Panc1 (cell line): ENCODE data around the gene EPYC. TPM values are rescaled to one million over a fixed set of nuclear protein-coding genes. Genes with fewer than 3 reads are reported as not detected.
A peak's percentile ranks its signal among the peaks of the same experiment; 100 is the strongest.

Experiments used
- ATAC-seq: fragments of 200-7000 bp; cut with Tn5 transposase; 2 replicates; pipeline ENCODE4 v1.9.1; 2020; ENCODE audit warnings: mild to moderate bottlenecking, moderate library complexity
- BruUV-seq: library from RNA; stranded (reverse); fragments of 400-500 nt; replicated peaks from 2 replicates; lab custom pipeline; 2021; lab: Mats Ljungman, UMichigan
- CTCF ChIA-PET: fragments of 300-600 bp; sonication (Branson Sonifier 250); formaldehyde crosslinking; loops from one replicate; lab custom pipeline; 2022; ENCODE audit warnings: antibody characterized with exemption; lab: Charles Lee
- POLR2A ChIA-PET: fragments of 300-600 bp; sonication (Branson Sonifier 250); formaldehyde crosslinking; loops from one replicate; lab custom pipeline; 2022; ENCODE audit warnings: antibody characterized with exemption; lab: Charles Lee
- DNase-seq: peaks from one replicate; pipeline ENCODE4 v3.0.0-alpha.2; 2010; ENCODE audit warnings: low read depth, low spot score
- H3K27ac ChIP-seq: 2 replicates; pipeline ENCODE4 v1.5.1; 2011; ENCODE audit warnings: mild to moderate bottlenecking, low read length, inconsistent platforms
- H3K27me3 ChIP-seq: fragments of 200-500 bp; sonication (Bioruptor generic); 2 replicates; pipeline ENCODE4 v1.6.0; 2014; ENCODE audit warnings: low read length, inconsistent platforms; ENCODE audit not compliant: control insufficient read depth, insufficient read depth
- H3K36me3 ChIP-seq: fragments of 200-500 bp; sonication (Bioruptor generic); 2 replicates; pipeline ENCODE4 v1.5.1; 2014; ENCODE audit warnings: inconsistent platforms, mild to moderate bottlenecking, low read length, moderate library complexity; ENCODE audit not compliant: control insufficient read depth, insufficient read depth
- H3K4me1 ChIP-seq: 2 replicates; pipeline ENCODE4 v1.5.1; 2011; ENCODE audit warnings: inconsistent platforms, mild to moderate bottlenecking, low read length, moderate library complexity; ENCODE audit not compliant: control insufficient read depth, insufficient read depth
- H3K4me3 ChIP-seq, 2 experiments: 2 replicates each; pipeline ENCODE4 v1.5.1; 2011 to 2012; ENCODE audit warnings: low read depth in 2 of 2, low read length in 2 of 2, mild to moderate bottlenecking in 2 of 2, inconsistent platforms in 1 of 2, moderate library complexity in 1 of 2
- H3K9me3 ChIP-seq: fragments of 200-500 bp; sonication (Bioruptor generic); 2 replicates; pipeline ENCODE4 v1.5.1; 2014; ENCODE audit warnings: low read depth, mild to moderate bottlenecking, inconsistent platforms, low read length, moderate library complexity; ENCODE audit not compliant: control insufficient read depth, insufficient read depth
- POLR2AphosphoS5 ChIP-seq: IDR thresholded peaks from 2 replicates; pipeline ENCODE4 v1.6.1; 2012; ENCODE audit warnings: mild to moderate bottlenecking, low read depth, low read length, moderate library complexity
- SIN3A ChIP-seq: IDR thresholded peaks from 2 replicates; pipeline ENCODE4 v1.6.1; 2012; ENCODE audit warnings: low read depth, mild to moderate bottlenecking, low read length, moderate library complexity, borderline replicate concordance; ENCODE audit not compliant: insufficient read depth
- TCF7L2 ChIP-seq: IDR thresholded peaks from 2 replicates; pipeline ENCODE4 v1.6.1; 2011; ENCODE audit warnings: mild to moderate bottlenecking, low read depth, low read length, inconsistent platforms
- in situ Hi-C: cut with HindIII; loops from 2 replicates; pipeline ENCODE4 v1.10.0; 2016; ENCODE audit warnings: low sequenced_read_pairs, low pct_unique_long_range_greater_than_20kb
- intact Hi-C: fragments of 100-400 bp; cut with micrococcal nuclease; formaldehyde crosslinking; loops from one replicate; pipeline ENCODE4 v1.10.0; 2022; ENCODE audit not compliant: unreplicated experiment
- total RNA-seq: library from RNA; stranded (reverse); gene quantifications from one replicate; pipeline ENCODE4 v1.2.1, GENCODE V29; 2021; ENCODE audit not compliant: unreplicated experiment
- TF ChIP-seq, protein P1 (sequence below), 2 experiments: IDR thresholded peaks; 2 replicates each; pipeline ENCODE4 v1.6.1; 2011 to 2012; ENCODE audit warnings: low read depth in 2 of 2, control low read depth in 1 of 2, low read length in 1 of 2, mild to moderate bottlenecking in 1 of 2, moderate library complexity in 1 of 2; ENCODE audit not compliant: insufficient read depth in 1 of 2
- TF ChIP-seq, protein P2 (sequence below): fragments of 450-650 bp; IDR thresholded peaks from 2 replicates; pipeline ENCODE4 v1.5.1; 2017; ENCODE audit warnings: mild to moderate bottlenecking

Gene EPYC
- total RNA-seq, 1 experiment from 2014 or later: not detected

DNA sequence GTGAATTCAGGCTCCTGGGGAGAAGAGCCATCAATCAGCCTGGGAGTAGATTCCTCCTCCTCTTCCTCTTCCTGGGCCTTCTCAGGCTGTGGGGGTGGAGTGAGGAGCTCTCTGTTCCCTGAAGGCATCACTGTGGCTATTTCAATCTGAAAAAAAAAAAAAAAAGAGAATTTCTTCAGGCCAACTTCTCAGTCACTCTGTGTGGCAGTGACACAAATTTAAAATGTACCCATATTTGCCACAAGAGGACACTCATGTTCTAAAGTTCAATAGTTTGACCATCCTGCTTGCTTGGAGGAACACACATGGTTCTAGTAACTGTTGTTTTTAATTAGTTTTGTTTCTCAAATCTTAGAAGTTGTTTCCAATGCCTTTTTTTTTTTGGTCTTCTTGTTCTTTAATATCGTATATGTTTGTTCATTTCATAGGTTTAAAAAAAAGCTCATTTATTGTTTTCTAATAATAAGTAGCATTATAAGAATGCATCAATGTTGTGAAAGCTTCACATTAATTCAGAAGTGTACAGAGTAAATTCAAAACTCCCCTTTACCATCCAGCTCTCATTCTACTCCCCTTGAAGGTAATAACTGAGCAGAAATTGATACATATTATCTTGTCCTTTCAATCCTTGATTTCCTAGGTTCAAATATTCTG, 26.5 kb downstream of the EPYC start:
- intact Hi-C loops: loop anchor here (2.0 kb wide), 3 partner anchors 131 to 377 kb away; no protein-coding TSS in a partner anchor
- DNase-seq (no peak), ATAC-seq (no peak)
- no peaks in the 10 kb centered on the region for H3K36me3 ChIP-seq
- CTCF ChIA-PET: interaction anchor here (0.6 to 0.7 kb wide), 2 partner anchors 51 to 409 kb away, joined by 5 read pairs; no protein-coding TSS in a partner anchor
- TF ChIP-seq SIN3A (no peak), POLR2AphosphoS5 (no peak), TCF7L2 (no peak)
- TF ChIP-seq, protein P1, sequence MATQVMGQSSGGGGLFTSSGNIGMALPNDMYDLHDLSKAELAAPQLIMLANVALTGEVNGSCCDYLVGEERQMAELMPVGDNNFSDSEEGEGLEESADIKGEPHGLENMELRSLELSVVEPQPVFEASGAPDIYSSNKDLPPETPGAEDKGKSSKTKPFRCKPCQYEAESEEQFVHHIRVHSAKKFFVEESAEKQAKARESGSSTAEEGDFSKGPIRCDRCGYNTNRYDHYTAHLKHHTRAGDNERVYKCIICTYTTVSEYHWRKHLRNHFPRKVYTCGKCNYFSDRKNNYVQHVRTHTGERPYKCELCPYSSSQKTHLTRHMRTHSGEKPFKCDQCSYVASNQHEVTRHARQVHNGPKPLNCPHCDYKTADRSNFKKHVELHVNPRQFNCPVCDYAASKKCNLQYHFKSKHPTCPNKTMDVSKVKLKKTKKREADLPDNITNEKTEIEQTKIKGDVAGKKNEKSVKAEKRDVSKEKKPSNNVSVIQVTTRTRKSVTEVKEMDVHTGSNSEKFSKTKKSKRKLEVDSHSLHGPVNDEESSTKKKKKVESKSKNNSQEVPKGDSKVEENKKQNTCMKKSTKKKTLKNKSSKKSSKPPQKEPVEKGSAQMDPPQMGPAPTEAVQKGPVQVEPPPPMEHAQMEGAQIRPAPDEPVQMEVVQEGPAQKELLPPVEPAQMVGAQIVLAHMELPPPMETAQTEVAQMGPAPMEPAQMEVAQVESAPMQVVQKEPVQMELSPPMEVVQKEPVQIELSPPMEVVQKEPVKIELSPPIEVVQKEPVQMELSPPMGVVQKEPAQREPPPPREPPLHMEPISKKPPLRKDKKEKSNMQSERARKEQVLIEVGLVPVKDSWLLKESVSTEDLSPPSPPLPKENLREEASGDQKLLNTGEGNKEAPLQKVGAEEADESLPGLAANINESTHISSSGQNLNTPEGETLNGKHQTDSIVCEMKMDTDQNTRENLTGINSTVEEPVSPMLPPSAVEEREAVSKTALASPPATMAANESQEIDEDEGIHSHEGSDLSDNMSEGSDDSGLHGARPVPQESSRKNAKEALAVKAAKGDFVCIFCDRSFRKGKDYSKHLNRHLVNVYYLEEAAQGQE (IDR thresholded peaks at IDR 0.05; ENCODE audit: insufficient read depth in 1 of 2, low read depth in 2 of 2, low read length in 1 of 2): no peak
- TF ChIP-seq, protein P2, sequence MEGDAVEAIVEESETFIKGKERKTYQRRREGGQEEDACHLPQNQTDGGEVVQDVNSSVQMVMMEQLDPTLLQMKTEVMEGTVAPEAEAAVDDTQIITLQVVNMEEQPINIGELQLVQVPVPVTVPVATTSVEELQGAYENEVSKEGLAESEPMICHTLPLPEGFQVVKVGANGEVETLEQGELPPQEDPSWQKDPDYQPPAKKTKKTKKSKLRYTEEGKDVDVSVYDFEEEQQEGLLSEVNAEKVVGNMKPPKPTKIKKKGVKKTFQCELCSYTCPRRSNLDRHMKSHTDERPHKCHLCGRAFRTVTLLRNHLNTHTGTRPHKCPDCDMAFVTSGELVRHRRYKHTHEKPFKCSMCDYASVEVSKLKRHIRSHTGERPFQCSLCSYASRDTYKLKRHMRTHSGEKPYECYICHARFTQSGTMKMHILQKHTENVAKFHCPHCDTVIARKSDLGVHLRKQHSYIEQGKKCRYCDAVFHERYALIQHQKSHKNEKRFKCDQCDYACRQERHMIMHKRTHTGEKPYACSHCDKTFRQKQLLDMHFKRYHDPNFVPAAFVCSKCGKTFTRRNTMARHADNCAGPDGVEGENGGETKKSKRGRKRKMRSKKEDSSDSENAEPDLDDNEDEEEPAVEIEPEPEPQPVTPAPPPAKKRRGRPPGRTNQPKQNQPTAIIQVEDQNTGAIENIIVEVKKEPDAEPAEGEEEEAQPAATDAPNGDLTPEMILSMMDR: peak; percentile 74
- no TSS peak for BruUV-seq
- no peak overlapping the region for H3K4me3 ChIP-seq
- no peak overlapping the region for H3K27ac ChIP-seq
- H3K4me1 ChIP-seq: no peaks in the 10 kb centered on the region
- no peaks in the 10 kb centered on the region for H3K9me3 ChIP-seq
- H3K27me3 ChIP-seq: no peaks in the 10 kb centered on the region
- POLR2A ChIA-PET: interaction anchor here (0.6 kb wide), 1 partner anchor 38 kb away, joined by 3 read pairs; no protein-coding TSS in a partner anchor
- in situ Hi-C loops: no loop called here

DNA sequence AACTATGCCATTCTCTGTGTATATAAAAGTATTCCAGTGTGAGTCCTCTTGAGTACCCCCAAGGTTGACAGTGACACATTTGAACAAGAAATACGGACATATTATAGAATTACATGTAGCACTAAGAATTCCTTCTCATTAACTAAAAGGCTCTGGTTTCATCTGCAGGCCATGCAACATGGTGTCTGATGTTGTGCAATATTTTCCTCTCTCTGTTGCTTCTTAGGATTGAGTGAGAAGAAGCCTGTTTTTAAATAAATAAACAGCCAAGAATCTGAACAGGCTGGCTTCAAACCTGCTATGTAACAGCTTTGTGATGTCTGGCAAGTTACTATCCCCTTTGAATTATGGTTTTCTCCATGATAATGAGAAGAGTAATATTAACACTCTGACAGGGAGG, 27.5 kb downstream of the EPYC start:
- in situ Hi-C loops (no loop called here), intact Hi-C loops (no loop called here)
- POLR2A ChIA-PET: no interaction called here
- Histone ChIP-seq H3K27ac (no peak overlapping the region), H3K9me3 (no peaks in the 10 kb centered on the region), H3K4me3 (no peak overlapping the region), H3K4me1 (no peaks in the 10 kb centered on the region), H3K36me3 (no peaks in the 10 kb centered on the region), H3K27me3 (no peaks in the 10 kb centered on the region)
- DNase-seq: no peak
- no TSS peak for BruUV-seq
- TF ChIP-seq, protein P1 (IDR thresholded peaks at IDR 0.05; ENCODE audit: insufficient read depth in 1 of 2, low read depth in 2 of 2, low read length in 1 of 2): no peak
- TF ChIP-seq SIN3A: no peak
- TF ChIP-seq, protein P2: no peak
- no peak for TF ChIP-seq TCF7L2
- TF ChIP-seq POLR2AphosphoS5: no peak
- CTCF ChIA-PET: no interaction called here
- no peak for ATAC-seq
